Liver (tissue), 3 donors: ENCODE data around the gene IQCK.

Experiments used
- CTCF ChIP-seq: fragments of 150-350 bp; IDR thresholded peaks from 2 replicates; pipeline ENCODE4 v1.5.1; 2017; ENCODE audit warnings: improper control_type of control experiment, low read depth, low read length; ENCODE audit not compliant: missing input control
- FOXA2 ChIP-seq: IDR thresholded peaks from 2 replicates; pipeline ENCODE4 v1.6.1; 2016; ENCODE audit warnings: antibody characterized with exemption
- GABPA ChIP-seq, 2 donors: IDR thresholded peaks in 1 of 2; conservative IDR thresholded peaks in 1 of 2; 2 replicates each; pipeline ENCODE4 v1.6.1; 2016; ENCODE audit warnings: antibody characterized with exemption in 2 of 2, mild to moderate bottlenecking in 1 of 2, moderate library complexity in 1 of 2
- JUND ChIP-seq, 2 donors: IDR thresholded peaks; 2 replicates each; pipeline ENCODE4 v1.6.1; 2016; ENCODE audit warnings: antibody characterized with exemption in 2 of 2
- NR2F2 ChIP-seq: IDR thresholded peaks from 2 replicates; pipeline ENCODE4 v1.6.1; 2016; ENCODE audit warnings: antibody characterized with exemption
- SP1 ChIP-seq: IDR thresholded peaks from 2 replicates; pipeline ENCODE4 v1.6.1; 2018; ENCODE audit warnings: antibody characterized with exemption, mild to moderate bottlenecking
- YY1 ChIP-seq: IDR thresholded peaks from 2 replicates; pipeline ENCODE4 v1.6.1; 2016; ENCODE audit warnings: antibody characterized with exemption, mild to moderate bottlenecking
- TF ChIP-seq, protein P1 (sequence below): IDR thresholded peaks from 2 replicates; pipeline ENCODE4 v1.6.1; 2016; ENCODE audit warnings: antibody characterized with exemption, mild to moderate bottlenecking
- TF ChIP-seq, protein P2 (sequence below): IDR thresholded peaks from 2 replicates; pipeline ENCODE4 v1.6.1; 2016; ENCODE audit warnings: antibody characterized with exemption
- donor health status: healthy.
- donor health status: healthy.

DNA sequence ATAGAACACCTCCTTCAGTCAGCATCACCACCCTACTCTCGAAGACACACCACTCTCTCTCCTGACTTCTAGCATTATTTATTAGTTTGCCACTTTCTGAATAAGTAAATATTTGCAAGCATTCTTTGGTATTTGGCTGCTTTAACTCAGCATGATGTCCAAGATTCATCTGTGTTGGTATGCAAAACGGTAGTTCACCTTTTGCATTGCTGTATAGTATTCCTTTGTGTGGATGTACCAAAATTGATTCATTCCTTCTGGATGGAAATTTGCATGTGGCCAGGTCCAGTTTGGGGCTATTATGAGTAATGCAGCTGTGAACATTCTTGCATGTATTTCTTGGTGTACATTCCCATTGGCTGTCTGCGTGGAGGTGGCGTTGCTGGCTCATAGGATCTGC is 32.9 kb upstream of the IQCK start:
- TF ChIP-seq CTCF (no peak), YY1 (no peak), GABPA (IDR thresholded peaks at IDR 0.05 in 1 of 2, conservative IDR thresholded peaks at IDR 0.05 in 1 of 2) (no peak), NR2F2 (no peak), JUND (IDR thresholded peaks at IDR 0.05) (no peak), FOXA2 (no peak), SP1 (no peak)
- TF ChIP-seq, protein P1, sequence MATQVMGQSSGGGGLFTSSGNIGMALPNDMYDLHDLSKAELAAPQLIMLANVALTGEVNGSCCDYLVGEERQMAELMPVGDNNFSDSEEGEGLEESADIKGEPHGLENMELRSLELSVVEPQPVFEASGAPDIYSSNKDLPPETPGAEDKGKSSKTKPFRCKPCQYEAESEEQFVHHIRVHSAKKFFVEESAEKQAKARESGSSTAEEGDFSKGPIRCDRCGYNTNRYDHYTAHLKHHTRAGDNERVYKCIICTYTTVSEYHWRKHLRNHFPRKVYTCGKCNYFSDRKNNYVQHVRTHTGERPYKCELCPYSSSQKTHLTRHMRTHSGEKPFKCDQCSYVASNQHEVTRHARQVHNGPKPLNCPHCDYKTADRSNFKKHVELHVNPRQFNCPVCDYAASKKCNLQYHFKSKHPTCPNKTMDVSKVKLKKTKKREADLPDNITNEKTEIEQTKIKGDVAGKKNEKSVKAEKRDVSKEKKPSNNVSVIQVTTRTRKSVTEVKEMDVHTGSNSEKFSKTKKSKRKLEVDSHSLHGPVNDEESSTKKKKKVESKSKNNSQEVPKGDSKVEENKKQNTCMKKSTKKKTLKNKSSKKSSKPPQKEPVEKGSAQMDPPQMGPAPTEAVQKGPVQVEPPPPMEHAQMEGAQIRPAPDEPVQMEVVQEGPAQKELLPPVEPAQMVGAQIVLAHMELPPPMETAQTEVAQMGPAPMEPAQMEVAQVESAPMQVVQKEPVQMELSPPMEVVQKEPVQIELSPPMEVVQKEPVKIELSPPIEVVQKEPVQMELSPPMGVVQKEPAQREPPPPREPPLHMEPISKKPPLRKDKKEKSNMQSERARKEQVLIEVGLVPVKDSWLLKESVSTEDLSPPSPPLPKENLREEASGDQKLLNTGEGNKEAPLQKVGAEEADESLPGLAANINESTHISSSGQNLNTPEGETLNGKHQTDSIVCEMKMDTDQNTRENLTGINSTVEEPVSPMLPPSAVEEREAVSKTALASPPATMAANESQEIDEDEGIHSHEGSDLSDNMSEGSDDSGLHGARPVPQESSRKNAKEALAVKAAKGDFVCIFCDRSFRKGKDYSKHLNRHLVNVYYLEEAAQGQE, result no peak
- TF ChIP-seq, protein P2, sequence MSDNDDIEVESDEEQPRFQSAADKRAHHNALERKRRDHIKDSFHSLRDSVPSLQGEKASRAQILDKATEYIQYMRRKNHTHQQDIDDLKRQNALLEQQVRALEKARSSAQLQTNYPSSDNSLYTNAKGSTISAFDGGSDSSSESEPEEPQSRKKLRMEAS, result no peak
